ENCODE results near the gene FNDC10. TPM values are rescaled to one million over a fixed set of nuclear protein-coding genes. Genes with fewer than 3 reads are reported as not detected.

Gene FNDC10
- total RNA-seq, 2 experiments from 2014 or later = 0.94 to 1.2 TPM

GRCh38 chr1:1550591-1551432 lies 49.1 kb downstream of the FNDC10 start:
- intact Hi-C loops (cut with micrococcal nuclease) = no loop called here
- CTCF ChIA-PET = no interaction called here
- H3K27me3 Mint-ChIP-seq (ENCODE audit: low read depth) = no peaks in the 10 kb centered on the region
- no peak for DNase-seq
- H3K4me1 Mint-ChIP-seq (ENCODE audit: low read depth) = no peaks in the 10 kb centered on the region
- H3K36me3 Mint-ChIP-seq (ENCODE audit: low read depth) = no peaks in the 10 kb centered on the region
- H3K9me3 Mint-ChIP-seq = no peaks in the 10 kb centered on the region
- H3K27ac Mint-ChIP-seq = no peak overlapping the region
- no peak overlapping the region for H3K4me3 Mint-ChIP-seq

- Mint-ChIP-seq H3K27ac (no peak overlapping the region), H3K27me3 (ENCODE audit: low read depth) (no peaks in the 10 kb centered on the region), H3K4me1 (ENCODE audit: low read depth) (no peaks in the 10 kb centered on the region), H3K9me3 (no peaks in the 10 kb centered on the region), H3K4me3 (no peak overlapping the region), H3K36me3 (ENCODE audit: low read depth) (peaks cover 1% of the 10 kb centered on the region)
- no peak for DNase-seq
- intact Hi-C loops (cut with micrococcal nuclease) = no loop called here
- CTCF ChIA-PET = no interaction called here
Observed at GRCh38 chr1:1550087-1550486, 49.8 kb downstream of the FNDC10 start.

GRCh38 chr1:1548591-1548990 lies 51.3 kb downstream of the FNDC10 start:
- intact Hi-C loops (cut with micrococcal nuclease) = no loop called here
- no peaks in the 10 kb centered on the region for H3K27me3 Mint-ChIP-seq (ENCODE audit: low read depth)
- no peak overlapping the region for H3K4me3 Mint-ChIP-seq
- no peaks in the 10 kb centered on the region for H3K9me3 Mint-ChIP-seq
- peaks cover 1% of the 10 kb centered on the region for H3K36me3 Mint-ChIP-seq (ENCODE audit: low read depth)
- CTCF ChIA-PET = no interaction called here
- no peaks in the 10 kb centered on the region for H3K4me1 Mint-ChIP-seq (ENCODE audit: low read depth)
- DNase-seq = no peak
- H3K27ac Mint-ChIP-seq = no peak overlapping the region

Other genes starting within 250 kb of the FNDC10 start
- under 1 TPM; 0.54 to 0.57 TPM for gene MXRA8, start 241.6 kb downstream of the FNDC10 start, total RNA-seq
- 100 to 1,000 TPM; 108 TPM for gene AURKAIP1, start 224.9 kb downstream of the FNDC10 start, total RNA-seq
- 100 to 1,000 TPM in 1 of 2 experiments, 10 to 100 TPM in 1; 97.7 to 108 TPM for gene CCNL2, start 200.8 kb downstream of the FNDC10 start, total RNA-seq
- gene MRPL20, start 192.8 kb downstream of the FNDC10 start, total RNA-seq = 100 to 1,000 TPM; 103 to 107 TPM
- gene ANKRD65, start 178.9 kb downstream of the FNDC10 start, total RNA-seq = not detected
- gene VWA1, start 164.4 kb downstream of the FNDC10 start, total RNA-seq = under 1 TPM; 0.72 to 0.74 TPM
- under 1 TPM; 0.42 to 0.57 TPM for gene ATAD3C, start 150.4 kb downstream of the FNDC10 start, total RNA-seq
- gene ATAD3B, start 128.4 kb downstream of the FNDC10 start, total RNA-seq = 10 to 100 TPM; 32.7 to 38.7 TPM
- gene ATAD3A, start 88.0 kb downstream of the FNDC10 start, total RNA-seq = 10 to 100 TPM; 39.4 to 41.0 TPM
- gene TMEM240, start 59.5 kb downstream of the FNDC10 start, total RNA-seq = not detected
- gene SSU72, start 25.3 kb downstream of the FNDC10 start, total RNA-seq = 10 to 100 TPM; 91.6 to 95.9 TPM
- 10 to 100 TPM; 27.6 to 31.7 TPM for gene MIB2, start 15.4 kb upstream of the FNDC10 start, total RNA-seq
- gene MMP23B, start 32.0 kb upstream of the FNDC10 start, total RNA-seq = under 1 TPM; 0.64 to 0.99 TPM
- gene CDK11B, start 58.9 kb upstream of the FNDC10 start, total RNA-seq = 10 to 100 TPM; 33.7 to 34.4 TPM
- 10 to 100 TPM; 21.9 to 25.6 TPM for gene SLC35E2B, start 92.7 kb upstream of the FNDC10 start, total RNA-seq
- gene CDK11A, start 124.2 kb upstream of the FNDC10 start, total RNA-seq = 10 to 100 TPM; 58.0 to 60.3 TPM
- gene NADK, start 178.3 kb upstream of the FNDC10 start, total RNA-seq = 10 to 100 TPM; 42.1 to 43.6 TPM